Measurements from ENCODE around the gene LTV1.
"Not testable (repeated sequence)": the region's sequence is repeated elsewhere in the genome, so short reads cannot be mapped to it uniquely, and the experiment has no call there.

DNA sequence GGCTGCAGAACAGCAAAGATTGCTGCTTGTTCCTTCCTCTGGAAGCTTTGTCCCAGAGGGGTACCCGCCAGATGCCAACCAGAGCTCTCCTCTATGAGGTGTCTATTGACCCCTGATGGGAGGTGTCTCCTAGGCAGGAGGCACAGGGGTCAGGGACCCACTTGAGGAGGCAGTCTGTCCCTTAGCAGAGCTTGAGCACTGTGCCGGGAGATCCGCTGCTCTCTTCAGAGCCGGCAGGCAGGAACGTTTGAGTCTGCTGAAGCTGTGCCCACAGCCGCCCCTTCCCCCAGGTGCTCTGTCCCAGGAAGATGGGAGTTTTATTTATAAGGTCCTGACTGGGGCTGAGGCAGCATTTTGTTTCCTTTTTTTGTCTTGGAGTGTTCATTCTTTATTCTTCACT is 13.6 kb downstream of the LTV1 start:
- TF ChIP-seq EZH2phosphoT487 (conservative IDR thresholded peaks at IDR 0.05; ENCODE audit: low read length); CTCF (IDR thresholded peaks at IDR 0.05; ENCODE audit: insufficient read depth, low read length, poor library complexity, severe bottlenecking): not testable (repeated sequence)

Data from SU-DHL-6 (cell line).